Measurements from ENCODE around the gene NUAK2.
A peak's percentile ranks its signal among the peaks of the same experiment; 100 is the strongest.

Gene NUAK2

GRCh38 chr1:205350691-205351141, 29.2 kb upstream of the NUAK2 start:
- peak; percentile 93 for DNase-seq
- Histone ChIP-seq H3K9me3 (ENCODE audit: severe bottlenecking) (no peaks in the 10 kb centered on the region), H3K27ac (peak overlapping the region; percentile 80), H3K36me3 (no peaks in the 10 kb centered on the region), H3K4me3 (ENCODE audit: low read depth, low read length) (no peak overlapping the region), H3K27me3 (ENCODE audit: insufficient read depth, low read depth, severe bottlenecking) (no peaks in the 10 kb centered on the region)
- TF ChIP-seq, protein P1, sequence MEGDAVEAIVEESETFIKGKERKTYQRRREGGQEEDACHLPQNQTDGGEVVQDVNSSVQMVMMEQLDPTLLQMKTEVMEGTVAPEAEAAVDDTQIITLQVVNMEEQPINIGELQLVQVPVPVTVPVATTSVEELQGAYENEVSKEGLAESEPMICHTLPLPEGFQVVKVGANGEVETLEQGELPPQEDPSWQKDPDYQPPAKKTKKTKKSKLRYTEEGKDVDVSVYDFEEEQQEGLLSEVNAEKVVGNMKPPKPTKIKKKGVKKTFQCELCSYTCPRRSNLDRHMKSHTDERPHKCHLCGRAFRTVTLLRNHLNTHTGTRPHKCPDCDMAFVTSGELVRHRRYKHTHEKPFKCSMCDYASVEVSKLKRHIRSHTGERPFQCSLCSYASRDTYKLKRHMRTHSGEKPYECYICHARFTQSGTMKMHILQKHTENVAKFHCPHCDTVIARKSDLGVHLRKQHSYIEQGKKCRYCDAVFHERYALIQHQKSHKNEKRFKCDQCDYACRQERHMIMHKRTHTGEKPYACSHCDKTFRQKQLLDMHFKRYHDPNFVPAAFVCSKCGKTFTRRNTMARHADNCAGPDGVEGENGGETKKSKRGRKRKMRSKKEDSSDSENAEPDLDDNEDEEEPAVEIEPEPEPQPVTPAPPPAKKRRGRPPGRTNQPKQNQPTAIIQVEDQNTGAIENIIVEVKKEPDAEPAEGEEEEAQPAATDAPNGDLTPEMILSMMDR (IDR thresholded peaks at IDR 0.05; ENCODE audit: low read depth, low read length) = no peak

- DNase-seq = no peak
- H3K27ac ChIP-seq = peak overlapping the region; percentile 80
- no peaks in the 10 kb centered on the region for H3K27me3 ChIP-seq (ENCODE audit: insufficient read depth, low read depth, severe bottlenecking)
- H3K9me3 ChIP-seq (ENCODE audit: severe bottlenecking) = no peaks in the 10 kb centered on the region
- TF ChIP-seq, protein P1 (IDR thresholded peaks at IDR 0.05; ENCODE audit: low read depth, low read length) = no peak
- H3K36me3 ChIP-seq = no peaks in the 10 kb centered on the region
- H3K4me3 ChIP-seq (ENCODE audit: low read depth, low read length) = no peak overlapping the region
Observed at GRCh38 chr1:205350124-205350523, 28.6 kb upstream of the NUAK2 start.

GRCh38 chr1:205348554-205349487, 27.3 kb upstream of the NUAK2 start:
- H3K27ac ChIP-seq = peak overlapping the region; percentile 80
- no peaks in the 10 kb centered on the region for H3K27me3 ChIP-seq (ENCODE audit: insufficient read depth, low read depth, severe bottlenecking)
- H3K4me3 ChIP-seq (ENCODE audit: low read depth, low read length) = no peak overlapping the region
- DNase-seq = peak; percentile 93
- TF ChIP-seq, protein P1 (IDR thresholded peaks at IDR 0.05; ENCODE audit: low read depth, low read length) = no peak
- no peaks in the 10 kb centered on the region for H3K36me3 ChIP-seq
- H3K9me3 ChIP-seq (ENCODE audit: severe bottlenecking) = no peaks in the 10 kb centered on the region

- H3K27me3 ChIP-seq (ENCODE audit: insufficient read depth, low read depth, severe bottlenecking) = no peaks in the 10 kb centered on the region
- DNase-seq = no peak
Observed at GRCh38 chr1:205346956-205347574, 25.5 kb upstream of the NUAK2 start.

GRCh38 chr1:205345761-205346160, 24.2 kb upstream of the NUAK2 start:
- TF ChIP-seq, protein P1 (IDR thresholded peaks at IDR 0.05; ENCODE audit: low read depth, low read length) = no peak
- H3K36me3 ChIP-seq = no peaks in the 10 kb centered on the region
- no peaks in the 10 kb centered on the region for H3K27me3 ChIP-seq (ENCODE audit: insufficient read depth, low read depth, severe bottlenecking)
- no peak for DNase-seq
- H3K4me3 ChIP-seq (ENCODE audit: low read depth, low read length) = no peak overlapping the region
- no peaks in the 10 kb centered on the region for H3K9me3 ChIP-seq (ENCODE audit: severe bottlenecking)
- no peak overlapping the region for H3K27ac ChIP-seq

More at GRCh38 chr1:205346956-205347574, 25.5 kb upstream of the NUAK2 start:
- Histone ChIP-seq H3K4me3 (ENCODE audit: low read depth, low read length) (no peak overlapping the region), H3K36me3 (no peaks in the 10 kb centered on the region), H3K27ac (peak overlapping the region; percentile 1; the same call in 1 of the 2 replicates), H3K9me3 (ENCODE audit: severe bottlenecking) (no peaks in the 10 kb centered on the region)
- TF ChIP-seq, protein P1 (IDR thresholded peaks at IDR 0.05; ENCODE audit: low read depth, low read length) = no peak
